Endothelial cell of umbilical vein (primary cell): ENCODE data around the gene INPP5F. TPM values are rescaled to one million over a fixed set of nuclear protein-coding genes. Genes with fewer than 3 reads are reported as not detected.

Experiments used
- BruUV-seq: library from RNA; stranded (reverse); fragments of 400-500 nt; replicated peaks from 2 replicates; lab custom pipeline; 2021; lab: Mats Ljungman, UMichigan
- CTCF ChIA-PET: fragments of 300-600, 350-600 bp; sonication (Branson Sonifier 250); formaldehyde crosslinking; loops from one replicate; lab custom pipeline; 2021; ENCODE audit warnings: antibody characterized with exemption, inconsistent platforms; lab: Charles Lee
- POLR2A ChIA-PET: fragments of 300-600, 350-600 bp; sonication (Branson Sonifier 250); formaldehyde crosslinking; loops from one replicate; lab custom pipeline; 2021; ENCODE audit warnings: antibody characterized with exemption, inconsistent platforms; lab: Charles Lee
- DNase-seq: peaks from one replicate; pipeline ENCODE4 v3.0.0-alpha.2; 2011; ENCODE audit warnings: low read depth, low spot score
- FAIRE-seq: peaks from 2 replicates; lab custom pipeline; 2011; peaks lifted over from hg19 to GRCh38; lab: Jason Lieb, UNC
- H2AFZ ChIP-seq: 2 replicates; pipeline ENCODE4 v1.6.0; 2012; ENCODE audit warnings: low read depth, low read length, control low read depth, inconsistent platforms
- H3K27ac ChIP-seq: 2 replicates; pipeline ENCODE4 v1.5.1; 2011; ENCODE audit warnings: low read depth, mild to moderate bottlenecking, control low read depth, low read length, moderate library complexity; ENCODE audit not compliant: insufficient read depth
- H3K27me3 ChIP-seq, 2 experiments: 2 replicates each; pipeline versions ENCODE4 v1.6.0 to v1.6.1; 2011; ENCODE audit warnings: low read length in 2 of 2, mixed read lengths in 1 of 2; ENCODE audit not compliant: control insufficient read depth in 2 of 2, insufficient read depth in 2 of 2
- H3K36me3 ChIP-seq, 2 experiments: 2 replicates in 1 of 2; 3 replicates in 1 of 2; pipeline ENCODE4 v1.5.1; 2011; ENCODE audit warnings: low read length in 2 of 2, mild to moderate bottlenecking in 1 of 2, moderate library complexity in 1 of 2; ENCODE audit not compliant: control insufficient read depth in 2 of 2, insufficient read depth in 2 of 2; ENCODE audit errors: extremely low read depth in 1 of 2
- H3K4me1 ChIP-seq: 3 replicates; pipeline ENCODE4 v1.5.1; 2011; ENCODE audit warnings: mild to moderate bottlenecking, low read length; ENCODE audit not compliant: control insufficient read depth, insufficient read depth; ENCODE audit errors: extremely low read depth
- H3K4me2 ChIP-seq: 2 replicates; pipeline ENCODE4 v1.6.1; 2011; ENCODE audit warnings: low read length, control low read depth, mixed read lengths; ENCODE audit not compliant: insufficient read depth
- H3K4me3 ChIP-seq, 3 experiments: fragments of 200-600 bp in 1 of 3; sonication (generic), shearing (Covaris generic) in 1 of 3; replicated peaks in 1 of 3; 2 replicates each; pipeline ENCODE4 v1.5.1; 2011 to 2016; ENCODE audit warnings: control low read depth in 3 of 3, low read length in 3 of 3, mild to moderate bottlenecking in 2 of 3, inconsistent platforms in 1 of 3, low read depth in 1 of 3, moderate library complexity in 1 of 3; ENCODE audit not compliant: insufficient read depth in 1 of 3
- H3K79me2 ChIP-seq: 2 replicates; pipeline ENCODE4 v1.6.0; 2012; ENCODE audit warnings: low read length, inconsistent platforms; ENCODE audit not compliant: control insufficient read depth, insufficient read depth
- H3K9ac ChIP-seq: replicated peaks from 2 replicates; pipeline ENCODE3; 2011; ENCODE audit warnings: low read length, control low read depth; ENCODE audit not compliant: insufficient read depth; ENCODE audit errors: extremely low read depth
- H3K9me1 ChIP-seq: replicated peaks from 3 replicates; pipeline ENCODE4 v1.6.0; 2011; ENCODE audit warnings: mild to moderate bottlenecking, low read length; ENCODE audit not compliant: control insufficient read depth, insufficient read depth; ENCODE audit errors: extremely low read depth
- H3K9me3 ChIP-seq: replicated peaks from 2 replicates; pipeline ENCODE4 v1.5.1; 2012; ENCODE audit warnings: low read length, inconsistent platforms; ENCODE audit not compliant: control insufficient read depth, insufficient read depth
- H4K20me1 ChIP-seq: replicated peaks from 2 replicates; pipeline ENCODE3; 2011; ENCODE audit warnings: mild to moderate bottlenecking, low read length; ENCODE audit not compliant: control insufficient read depth, insufficient read depth; ENCODE audit errors: extremely low read depth
- EZH2 ChIP-seq: IDR thresholded peaks from 2 replicates; pipeline ENCODE4 v1.6.1; 2012; ENCODE audit warnings: borderline replicate concordance, low read depth, mild to moderate bottlenecking, moderate library complexity, low read length, inconsistent platforms; ENCODE audit not compliant: severe bottlenecking
- FOS ChIP-seq: IDR thresholded peaks from 2 replicates; pipeline ENCODE4 v1.6.1; 2011; ENCODE audit warnings: mild to moderate bottlenecking, low read length, moderate library complexity, borderline replicate concordance; ENCODE audit not compliant: insufficient read depth
- GATA2 ChIP-seq: IDR thresholded peaks from 2 replicates; pipeline ENCODE4 v1.7.0; 2011; ENCODE audit warnings: low read depth, mild to moderate bottlenecking, moderate library complexity, mixed read lengths, low read length; ENCODE audit not compliant: insufficient read length, insufficient read depth
- JUN ChIP-seq: IDR thresholded peaks from 2 replicates; pipeline ENCODE4 v1.6.1; 2011; ENCODE audit warnings: borderline replicate concordance, low read depth; ENCODE audit not compliant: insufficient read length, insufficient read depth
- MYC ChIP-seq: IDR thresholded peaks from one replicate; pipeline ENCODE4 v1.6.1; 2011; ENCODE audit warnings: mild to moderate bottlenecking, low read depth, low read length
- POLR2A ChIP-seq: IDR thresholded peaks from 2 replicates; pipeline ENCODE4 v1.6.1; 2012; ENCODE audit warnings: low read depth, mild to moderate bottlenecking, control low read depth, low read length
- POLR2AphosphoS5 ChIP-seq: IDR thresholded peaks from 2 replicates; pipeline ENCODE4 v1.6.1; 2012; ENCODE audit warnings: low read depth, mild to moderate bottlenecking, control low read depth, low read length, moderate library complexity; ENCODE audit not compliant: insufficient read depth
- dilution Hi-C: fragments of 300-500 bp; cut with MboI; formaldehyde crosslinking; loops from one replicate; pipeline ENCODE4 v1.15.0; 2019; ENCODE audit warnings: low sequenced_read_pairs; ENCODE audit not compliant: extremely low pct_ligation_motif_present
- intact Hi-C: fragments of 100-400 bp; cut with micrococcal nuclease; formaldehyde crosslinking; loops from one replicate; pipeline ENCODE4 v1.10.0; 2022
- polyA plus RNA-seq, 4 experiments: library from polyadenylated mRNA; depleted of rRNA in 3 of 4; stranded (reverse) in 3 of 4; unstranded in 1 of 4; fragments of >200 nt; gene quantifications; 2 replicates each; pipeline versions ENCODE4 v1.2.1 to v1.2.3, GENCODE V29; 2011 to 2012; ENCODE audit warnings: missing spikeins in 1 of 4
- total RNA-seq: library from RNA; stranded (reverse); gene quantifications from 2 replicates; pipeline ENCODE4 v1.2.3, GENCODE V29; 2021
- TF ChIP-seq, protein P1 (sequence below), 2 donors: IDR thresholded peaks; 1 replicate in 1 of 2; 2 replicates in 1 of 2; pipeline ENCODE4 v1.5.1; 2011; ENCODE audit warnings: low read length in 2 of 2, mild to moderate bottlenecking in 2 of 2, moderate library complexity in 2 of 2, control low read depth in 1 of 2, inconsistent platforms in 1 of 2, low read depth in 1 of 2; ENCODE audit not compliant: insufficient read depth in 1 of 2; ENCODE audit errors: extremely low read depth in 1 of 2
- TF ChIP-seq, protein P2 (sequence below): IDR thresholded peaks from 2 replicates; pipeline ENCODE4 v1.6.1; 2011; ENCODE audit not compliant: insufficient read depth, insufficient read length

The INPP5F gene
- total and polyA plus RNA-seq, 2 donors (not counting 3 experiments of a cell fraction or from before 2014, with no cell fraction given) = 6.1 to 20.3 TPM

DNA sequence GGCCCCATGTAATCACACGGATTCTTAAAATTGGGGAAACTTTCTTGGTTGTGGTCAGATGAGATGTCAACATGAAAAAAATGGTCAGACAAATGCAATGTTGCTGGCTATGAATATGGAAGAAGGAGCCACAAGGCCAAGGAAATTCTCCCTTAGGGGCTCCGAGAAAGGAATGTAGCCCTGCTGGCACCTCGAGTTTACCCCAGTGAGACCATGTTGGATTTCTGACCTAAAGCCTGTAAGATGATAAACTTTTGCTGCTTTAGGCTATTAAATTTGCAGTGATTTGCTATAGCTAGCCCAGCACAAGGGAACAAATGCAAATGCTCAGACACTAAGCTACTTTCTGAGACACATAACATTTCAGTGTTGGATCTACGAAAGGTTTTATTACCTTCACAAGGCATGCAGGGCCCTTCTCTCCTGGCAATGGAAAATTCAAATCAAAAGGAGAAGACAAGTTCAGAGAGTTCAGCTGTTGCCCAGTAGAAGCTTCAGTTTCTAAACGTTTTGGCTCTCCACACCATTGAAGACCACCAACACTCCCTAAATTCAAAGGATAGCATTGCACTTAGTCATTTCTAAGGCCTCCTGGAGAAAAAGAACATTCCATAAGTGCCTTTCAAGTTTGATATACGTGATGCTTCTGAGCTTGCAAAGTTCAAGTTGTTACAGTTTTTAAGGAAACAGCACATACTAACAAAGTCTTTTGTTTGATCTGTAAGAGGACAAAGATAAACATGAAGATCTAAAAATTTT, 123.4 kb downstream of the INPP5F start:
- no peak overlapping the region for H3K27ac ChIP-seq
- dilution Hi-C loops = no loop called here

More for the DNA sequence above, 123.4 kb downstream of the INPP5F start:
- H3K36me3 ChIP-seq = peaks cover 17 to 25% of the 10 kb centered on the region in 2 experiments
- CTCF ChIA-PET = interaction anchor here (0.9 to 1.9 kb wide), 4 partner anchors 11 to 162 kb away, joined by 4 to 22 read pairs (median 5); no protein-coding TSS in a partner anchor
- FAIRE-seq (no peak), DNase-seq (no peak)
- H3K27me3 ChIP-seq = no peaks in the 10 kb centered on the region
- no peak overlapping the region for H3K9ac ChIP-seq
- BruUV-seq = no TSS peak
- H3K4me1 ChIP-seq = no peaks in the 10 kb centered on the region
- intact Hi-C loops = no loop called here
- H2AFZ ChIP-seq = no peak overlapping the region
- H3K4me3 ChIP-seq = no peak overlapping the region
- no peaks in the 10 kb centered on the region for H4K20me1 ChIP-seq
- peaks cover 5% of the 10 kb centered on the region for H3K79me2 ChIP-seq
- POLR2A ChIA-PET = no interaction called here
- H3K9me1 ChIP-seq = no peaks in the 10 kb centered on the region
- no peak for TF ChIP-seq EZH2
- no peak for TF ChIP-seq POLR2AphosphoS5
- no peak for TF ChIP-seq MYC
- TF ChIP-seq, protein P1, sequence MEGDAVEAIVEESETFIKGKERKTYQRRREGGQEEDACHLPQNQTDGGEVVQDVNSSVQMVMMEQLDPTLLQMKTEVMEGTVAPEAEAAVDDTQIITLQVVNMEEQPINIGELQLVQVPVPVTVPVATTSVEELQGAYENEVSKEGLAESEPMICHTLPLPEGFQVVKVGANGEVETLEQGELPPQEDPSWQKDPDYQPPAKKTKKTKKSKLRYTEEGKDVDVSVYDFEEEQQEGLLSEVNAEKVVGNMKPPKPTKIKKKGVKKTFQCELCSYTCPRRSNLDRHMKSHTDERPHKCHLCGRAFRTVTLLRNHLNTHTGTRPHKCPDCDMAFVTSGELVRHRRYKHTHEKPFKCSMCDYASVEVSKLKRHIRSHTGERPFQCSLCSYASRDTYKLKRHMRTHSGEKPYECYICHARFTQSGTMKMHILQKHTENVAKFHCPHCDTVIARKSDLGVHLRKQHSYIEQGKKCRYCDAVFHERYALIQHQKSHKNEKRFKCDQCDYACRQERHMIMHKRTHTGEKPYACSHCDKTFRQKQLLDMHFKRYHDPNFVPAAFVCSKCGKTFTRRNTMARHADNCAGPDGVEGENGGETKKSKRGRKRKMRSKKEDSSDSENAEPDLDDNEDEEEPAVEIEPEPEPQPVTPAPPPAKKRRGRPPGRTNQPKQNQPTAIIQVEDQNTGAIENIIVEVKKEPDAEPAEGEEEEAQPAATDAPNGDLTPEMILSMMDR (IDR thresholded peaks at IDR 0.05; ENCODE audit: extremely low read depth in 1 of 2, insufficient read depth in 1 of 2, low read depth in 1 of 2, low read length in 2 of 2) = no peak
- no peak for TF ChIP-seq POLR2A
- TF ChIP-seq GATA2 = no peak
- TF ChIP-seq FOS = no peak
- no peak for TF ChIP-seq JUN
- TF ChIP-seq, protein P2, sequence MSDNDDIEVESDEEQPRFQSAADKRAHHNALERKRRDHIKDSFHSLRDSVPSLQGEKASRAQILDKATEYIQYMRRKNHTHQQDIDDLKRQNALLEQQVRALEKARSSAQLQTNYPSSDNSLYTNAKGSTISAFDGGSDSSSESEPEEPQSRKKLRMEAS = no peak
- H3K9me3 ChIP-seq = no peaks in the 10 kb centered on the region
- no peak overlapping the region for H3K4me2 ChIP-seq
